GM12892 (cell line): ENCODE results near the gene CCDC63.
"Not testable (repeated sequence)": the region's sequence is repeated elsewhere in the genome, so short reads cannot be mapped to it uniquely, and the experiment has no call there.

Source experiments
- DNase-seq: peaks from one replicate; pipeline ENCODE4 v3.0.0; 2011; ENCODE audit not compliant: insufficient read length
- FAIRE-seq: peaks from 2 replicates; lab custom pipeline; 2011; peaks lifted over from hg19 to GRCh38; lab: Jason Lieb, UNC
- POLR2A ChIP-seq: IDR thresholded peaks from 2 replicates; pipeline ENCODE4 v1.6.1; 2011; ENCODE audit warnings: low read depth, low read length, control low read depth
- POLR2AphosphoS5 ChIP-seq: IDR thresholded peaks from 2 replicates; pipeline ENCODE4 v1.6.1; 2011; ENCODE audit warnings: low read depth, low read length, control low read depth
- TAF1 ChIP-seq: IDR thresholded peaks from 2 replicates; pipeline ENCODE4 v1.6.1; 2011; ENCODE audit warnings: low read depth, mild to moderate bottlenecking, control low read depth, low read length, borderline replicate concordance

Gene CCDC63

DNA sequence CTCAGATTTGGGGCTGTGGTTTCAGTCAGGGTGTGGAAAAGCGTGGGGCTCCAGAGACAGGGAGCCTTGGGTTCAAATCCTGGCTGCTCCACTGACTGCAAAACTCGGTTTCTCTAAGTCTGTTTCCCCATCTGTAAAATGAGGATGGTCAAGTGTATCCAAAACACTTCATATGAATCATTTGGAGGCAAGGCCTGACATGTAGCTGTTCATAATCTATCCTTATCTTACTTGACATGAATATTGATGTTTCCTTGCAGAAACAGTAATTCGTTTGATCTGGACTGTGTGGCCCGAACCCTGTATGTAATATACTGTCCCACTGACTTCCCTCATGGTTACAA is 1.5 kb upstream of the CCDC63 start:
- DNase-seq: no peak
- FAIRE-seq: no peak
- TF ChIP-seq POLR2AphosphoS5 (no peak), TAF1 (no peak), POLR2A (no peak)

DNA sequence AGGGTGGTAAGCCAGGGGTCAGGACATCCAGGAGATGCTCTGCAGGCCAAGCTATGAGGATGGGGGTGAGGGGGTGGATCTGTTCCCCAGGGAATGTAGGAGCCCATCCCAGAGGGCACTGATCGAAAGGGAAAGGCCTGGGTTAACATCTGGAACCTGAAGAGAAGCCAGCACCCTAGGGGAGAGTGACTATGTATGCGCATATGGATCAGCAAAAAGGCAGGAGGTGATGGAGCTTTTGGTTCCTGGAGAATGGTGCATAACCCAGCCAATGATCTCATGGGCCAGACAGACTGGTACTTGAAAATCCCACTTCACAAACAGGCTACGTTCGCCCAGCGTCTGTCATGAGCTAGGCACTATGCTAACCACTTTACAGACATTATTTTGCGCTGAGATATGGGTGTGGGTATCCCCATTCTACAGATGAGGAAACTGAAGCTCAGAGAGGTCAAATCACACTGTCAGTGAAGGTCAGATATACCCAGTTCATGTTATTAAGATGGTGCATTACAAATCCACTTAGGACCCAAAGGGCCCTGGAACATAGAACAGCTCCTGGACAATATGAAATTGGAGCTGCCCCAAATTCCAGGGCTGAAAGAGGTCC is 1.6 kb downstream of the CCDC63 start:
- no peak for DNase-seq
- FAIRE-seq: no peak
- TF ChIP-seq TAF1 (no peak), POLR2AphosphoS5 (no peak), POLR2A (no peak)

DNA sequence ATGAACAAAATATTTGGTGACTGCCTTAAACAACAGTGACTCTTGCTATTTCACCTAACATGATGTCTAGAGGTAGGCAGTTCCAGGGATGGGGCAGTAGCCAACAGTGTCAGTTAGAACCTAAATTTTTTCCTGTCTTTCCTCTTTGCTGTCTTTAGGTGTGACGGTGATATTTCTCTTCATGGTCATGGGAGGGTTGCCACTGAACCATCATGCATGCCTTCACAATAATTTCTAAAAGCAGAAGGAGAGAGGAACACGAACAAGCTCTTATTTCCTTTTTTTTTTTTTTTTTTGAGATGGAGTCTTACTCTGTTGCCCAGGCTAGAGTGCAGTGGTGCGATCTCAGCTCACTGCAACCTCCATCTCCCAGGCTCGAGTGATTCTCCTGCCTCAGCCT is 2.4 kb downstream of the CCDC63 start:
- no peak for FAIRE-seq
- no peak for DNase-seq
- TF ChIP-seq TAF1: no peak
- TF ChIP-seq POLR2AphosphoS5: no peak
- no peak for TF ChIP-seq POLR2A

DNA sequence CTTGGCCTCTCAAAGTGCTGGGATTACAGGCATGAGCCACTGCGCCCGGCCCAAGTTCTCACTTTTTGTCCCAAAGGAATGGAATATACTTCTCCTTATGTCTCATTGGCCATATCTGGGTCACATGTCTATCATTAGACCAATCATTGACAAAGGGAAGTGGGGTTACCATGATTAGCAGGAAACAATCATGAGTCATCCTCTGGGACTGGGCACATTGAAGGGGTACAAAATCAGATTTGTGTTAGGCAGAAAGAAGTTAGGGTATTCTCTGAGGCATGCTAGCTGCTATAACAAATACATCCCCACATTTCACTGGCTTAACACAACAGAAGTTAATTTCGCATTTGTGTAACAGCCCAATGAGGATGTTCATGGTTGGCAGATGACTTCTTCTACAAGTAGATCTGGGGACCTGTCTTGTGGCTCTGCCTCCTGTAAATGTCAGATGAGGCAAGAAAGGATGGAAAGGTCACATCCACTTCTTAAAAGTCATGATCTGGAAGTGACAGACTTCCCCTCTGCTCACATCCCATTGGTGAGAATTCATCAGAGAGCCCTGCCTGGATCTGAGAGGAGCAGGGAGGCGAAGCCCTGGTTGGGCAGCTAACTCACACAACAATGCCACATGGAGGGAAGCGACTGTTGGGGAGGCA is 3.1 kb downstream of the CCDC63 start:
- FAIRE-seq: no peak
- TF ChIP-seq POLR2AphosphoS5 (no peak), TAF1 (no peak), POLR2A (no peak)
- no peak for DNase-seq

GRCh38 chr12:110850762-110851161 is 4.0 kb downstream of the CCDC63 start:
- no peak for DNase-seq
- no peak for FAIRE-seq
- TF ChIP-seq POLR2AphosphoS5: no peak
- TF ChIP-seq TAF1: no peak
- TF ChIP-seq POLR2A: no peak

GRCh38 chr12:110853836-110854235 is 7.0 kb downstream of the CCDC63 start:
- FAIRE-seq (no peak), DNase-seq (no peak)
- TF ChIP-seq POLR2AphosphoS5: no peak
- no peak for TF ChIP-seq TAF1
- no peak for TF ChIP-seq POLR2A

DNA sequence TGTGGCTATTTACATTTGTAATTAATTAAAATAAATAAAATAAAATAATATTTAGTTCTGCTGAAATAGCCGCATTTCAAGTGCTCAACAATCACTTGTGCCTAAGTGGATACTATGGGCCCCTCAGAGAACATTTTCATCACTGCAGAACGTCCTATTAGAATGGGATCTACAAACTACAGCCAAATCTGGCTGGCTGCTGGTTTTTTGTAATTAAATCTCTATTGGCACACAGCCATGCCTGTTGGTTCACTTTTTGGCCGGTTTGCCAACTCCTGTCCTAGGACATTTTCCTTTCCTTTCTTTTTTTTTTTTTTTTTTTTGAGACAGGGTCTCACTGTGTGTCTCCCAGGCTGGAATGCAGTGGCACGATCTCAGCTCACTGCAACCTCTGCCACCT is 9.8 kb downstream of the CCDC63 start:
- DNase-seq (no peak), FAIRE-seq (no peak)
- TF ChIP-seq POLR2A: no peak
- TF ChIP-seq TAF1: no peak
- TF ChIP-seq POLR2AphosphoS5: no peak

GRCh38 chr12:110857528-110857927 is 10.7 kb downstream of the CCDC63 start:
- no peak for DNase-seq
- no peak for FAIRE-seq
- TF ChIP-seq POLR2A (no peak), POLR2AphosphoS5 (no peak), TAF1 (no peak)

DNA sequence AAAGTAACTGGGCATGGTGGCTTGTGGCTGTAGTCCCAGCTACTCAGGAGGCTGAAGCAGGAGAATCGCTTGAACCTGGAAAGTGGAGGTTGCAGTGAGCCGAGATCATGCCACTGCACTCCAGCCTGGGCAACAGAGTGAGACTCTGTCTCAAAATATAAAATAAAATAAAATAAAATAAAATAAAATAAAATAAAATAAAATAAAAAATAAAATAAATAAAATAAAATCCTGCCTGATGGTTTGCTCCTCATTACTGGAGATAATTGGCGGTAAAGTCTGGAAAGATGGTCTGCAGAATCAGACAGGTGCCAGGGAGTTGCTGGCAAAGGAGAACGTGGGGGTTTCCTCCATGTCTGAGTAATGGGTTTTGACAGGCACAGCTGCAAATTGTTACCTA is 11.2 kb downstream of the CCDC63 start:
- not testable (repeated sequence) for DNase-seq, FAIRE-seq

DNA sequence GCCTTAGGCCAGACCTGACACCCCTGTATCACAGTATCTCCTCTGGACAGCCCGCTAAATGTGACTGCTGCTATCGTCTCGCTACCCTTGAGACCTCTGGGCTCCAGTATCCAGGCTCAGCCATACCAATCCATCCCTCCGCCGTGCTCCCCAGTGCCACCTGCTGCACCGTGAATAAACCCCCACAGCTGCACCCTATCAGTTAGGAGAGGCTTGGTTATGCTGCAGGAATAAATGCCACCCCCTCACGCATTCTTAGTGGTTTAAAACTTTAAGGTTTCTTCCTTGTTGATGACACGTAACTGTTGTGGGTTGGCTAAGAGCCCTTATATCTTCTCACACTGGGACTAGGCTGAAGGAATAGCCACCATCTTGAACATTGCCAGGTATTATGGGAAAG is 12.1 kb downstream of the CCDC63 start:
- TF ChIP-seq POLR2A: no peak
- no peak for TF ChIP-seq POLR2AphosphoS5
- FAIRE-seq (no peak), DNase-seq (no peak)

GRCh38 chr12:110860833-110861296 is 14.1 kb downstream of the CCDC63 start:
- TF ChIP-seq POLR2A (no peak), POLR2AphosphoS5 (no peak), TAF1 (no peak)
- no peak for FAIRE-seq
- no peak for DNase-seq

DNA sequence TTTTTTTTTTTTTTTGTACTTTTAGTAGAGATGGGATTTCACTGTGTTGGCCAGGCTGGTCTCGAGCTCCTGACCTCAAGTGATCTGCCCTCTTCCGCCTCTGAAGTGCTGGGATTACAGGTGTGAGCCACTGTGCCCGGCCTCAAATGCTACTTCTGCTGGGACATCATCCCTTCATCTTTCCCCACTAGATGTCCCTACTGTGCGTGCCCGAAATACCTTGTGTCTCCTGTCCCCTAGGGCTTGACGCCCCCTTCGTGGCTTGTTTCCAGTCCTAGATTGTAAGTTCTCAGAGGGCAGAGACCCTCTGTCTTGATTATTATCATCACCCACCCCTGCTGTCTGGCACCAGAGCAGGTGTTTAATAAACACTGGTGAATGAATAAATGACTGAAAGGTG is 14.9 kb downstream of the CCDC63 start:
- no peak for TF ChIP-seq POLR2A
- TF ChIP-seq TAF1: no peak
- no peak for TF ChIP-seq POLR2AphosphoS5
- FAIRE-seq: no peak
- DNase-seq: no peak

GRCh38 chr12:110862329-110862728 is 15.5 kb downstream of the CCDC63 start:
- DNase-seq: no peak
- no peak for TF ChIP-seq TAF1
- FAIRE-seq: no peak
